Stimulated activated CD4-positive, alpha-beta T cell treated with anti-CD3 and anti-CD28 coated beads, Interleukin-12 subunit alpha, Interleukin-12 subunit beta, amount 100 ng/mL, for 48 hours (primary cell): ENCODE measurements around the gene CCNK.

Experiments
- DNase-seq, 3 donors: peaks; one replicate each; pipeline ENCODE4 v3.0.0-alpha.2; 2020; ENCODE audit warnings: low read depth in 2 of 3, low spot score in 1 of 3

The CCNK gene

DNA sequence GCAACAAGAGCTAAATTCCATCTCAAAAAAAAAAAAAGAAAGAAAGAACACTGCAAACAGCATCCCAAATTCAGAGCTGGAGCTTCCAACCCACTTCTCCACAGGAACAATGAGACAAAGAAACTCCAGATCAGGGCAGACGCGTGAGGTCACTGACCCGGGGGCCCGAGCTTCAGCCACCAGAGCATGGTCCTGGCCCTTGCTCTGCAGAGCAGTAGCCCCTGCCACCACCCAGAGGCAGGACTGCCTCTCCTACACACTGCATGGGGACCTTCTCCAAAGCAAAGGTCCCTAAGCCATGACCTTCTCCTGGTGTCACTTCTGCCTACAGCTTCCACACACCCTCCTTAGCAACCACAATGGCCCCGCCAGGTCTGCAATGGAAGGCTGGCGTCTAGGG is 53.1 kb downstream of the CCNK start:
- no peak for DNase-seq

DNA sequence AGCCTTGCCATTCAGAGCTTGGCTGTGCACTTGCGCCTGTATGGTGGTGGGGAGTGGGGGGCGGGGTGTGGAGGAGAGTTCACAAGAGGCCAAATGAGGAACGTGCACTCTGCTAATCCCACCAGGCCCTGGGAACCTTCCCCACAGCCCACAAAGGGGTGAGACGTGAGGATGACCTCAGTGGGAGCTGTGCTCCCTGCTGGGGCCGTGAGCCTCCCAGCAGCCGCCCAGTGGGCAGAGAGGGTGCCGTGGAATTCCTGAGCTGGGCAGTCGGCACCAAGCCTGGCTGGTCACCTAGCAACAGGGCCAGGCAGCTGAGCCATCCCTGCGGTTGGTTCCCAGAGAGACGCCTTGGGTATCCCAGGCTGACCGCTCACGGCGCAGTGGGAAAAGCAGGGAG is 53.7 kb downstream of the CCNK start:
- no peak for DNase-seq

DNA sequence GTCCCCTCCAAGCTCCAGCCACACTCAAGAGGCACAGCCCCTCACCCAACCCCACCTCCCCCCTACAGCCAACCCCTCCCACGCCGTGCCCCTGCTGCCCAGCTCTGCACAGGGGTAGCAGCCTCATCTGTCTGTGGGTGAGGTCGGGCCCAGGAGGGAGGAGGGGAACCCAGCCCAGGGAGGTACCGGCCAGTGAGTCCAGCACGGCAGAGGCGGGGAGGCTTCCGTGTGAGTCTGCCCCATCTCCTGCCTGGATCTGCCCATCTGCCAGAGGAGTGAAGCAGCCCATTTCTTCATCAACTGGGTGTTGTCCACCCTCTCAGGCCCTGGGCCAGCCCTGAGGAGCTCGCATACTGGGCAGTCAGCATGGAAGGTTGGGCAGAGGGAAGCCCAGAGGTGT is 54.2 kb downstream of the CCNK start:
- DNase-seq: no peak

DNA sequence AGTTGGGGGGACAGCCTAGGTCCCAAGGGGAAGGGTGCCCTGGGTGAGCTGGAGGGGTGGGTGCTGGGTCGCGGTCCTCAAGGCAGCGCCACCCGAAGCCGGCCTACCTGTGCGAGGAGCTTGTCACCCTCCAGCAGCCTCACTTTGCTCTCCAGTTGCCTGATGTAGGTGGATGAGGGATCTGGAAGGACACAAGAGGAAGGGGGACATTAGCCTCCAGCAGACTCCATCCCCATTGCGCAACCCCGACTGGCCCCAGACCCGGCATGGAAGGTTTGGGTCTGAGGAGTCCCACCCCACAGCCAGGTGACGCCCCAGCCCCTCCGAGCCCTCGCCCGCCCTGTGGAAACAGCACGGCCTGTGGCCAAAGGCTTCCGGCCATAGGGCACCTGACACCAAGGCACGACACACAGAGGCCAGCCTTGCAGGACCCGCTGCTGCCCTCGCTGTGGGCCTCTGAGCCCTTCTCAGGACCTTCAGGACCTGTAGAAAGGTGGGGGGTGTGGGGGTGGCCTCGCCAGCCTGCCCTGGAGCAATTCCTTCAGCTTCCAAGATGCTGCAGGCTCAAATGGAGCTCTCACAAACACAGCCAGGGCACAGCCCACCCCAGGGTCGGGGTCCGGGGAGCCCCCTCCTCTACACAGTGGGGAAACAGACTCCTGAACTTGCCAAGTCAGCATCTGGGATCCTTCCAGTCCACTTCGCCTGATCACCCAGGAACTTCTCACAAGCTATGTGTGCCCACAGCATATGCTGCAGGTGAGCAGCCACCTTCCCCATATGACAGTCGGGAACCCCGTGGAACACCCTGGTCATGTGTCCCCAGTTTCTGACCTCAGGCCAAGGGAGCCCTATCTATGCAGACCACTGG is 54.9 kb downstream of the CCNK start:
- DNase-seq: no peak

DNA sequence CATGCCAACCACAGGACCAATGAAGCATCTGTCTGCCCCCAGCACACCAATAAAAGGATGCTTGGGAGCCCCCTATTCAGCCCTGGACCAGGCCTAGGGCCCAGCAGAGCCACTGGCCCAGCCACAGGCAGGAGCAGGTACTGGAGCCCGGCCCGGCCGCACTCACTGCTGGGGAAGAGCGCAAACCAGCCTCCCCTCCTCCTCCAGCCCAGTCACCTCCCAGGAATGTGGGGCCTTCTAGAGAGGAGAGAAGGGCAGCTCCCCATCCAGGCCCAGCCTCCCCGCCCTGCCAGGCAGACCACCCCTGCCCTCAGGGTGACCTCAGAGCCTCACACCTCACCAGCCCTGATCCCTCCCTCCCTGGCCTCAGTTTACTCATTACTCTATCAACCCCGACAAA is 56.2 kb downstream of the CCNK start:
- DNase-seq: no peak

DNA sequence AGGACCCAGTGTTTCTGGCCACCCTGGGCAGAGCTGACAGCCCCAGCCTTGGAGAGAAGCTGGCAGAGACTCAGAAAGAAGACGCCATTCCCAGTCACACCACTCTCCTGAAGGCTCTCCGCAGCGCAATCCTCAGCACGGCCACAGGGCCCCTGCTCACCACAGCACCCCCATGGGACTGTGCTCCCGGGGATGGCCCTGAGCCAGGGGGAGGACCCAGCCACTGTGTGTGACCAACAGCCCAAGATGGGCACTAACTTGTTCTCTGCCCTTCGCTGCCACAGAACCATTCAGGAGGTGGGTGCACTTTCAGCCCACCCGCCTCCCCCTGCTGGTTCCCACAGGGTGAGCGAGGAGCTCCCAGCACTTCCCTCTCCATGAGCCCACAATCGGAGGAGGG is 57.1 kb downstream of the CCNK start:
- no peak for DNase-seq

DNA sequence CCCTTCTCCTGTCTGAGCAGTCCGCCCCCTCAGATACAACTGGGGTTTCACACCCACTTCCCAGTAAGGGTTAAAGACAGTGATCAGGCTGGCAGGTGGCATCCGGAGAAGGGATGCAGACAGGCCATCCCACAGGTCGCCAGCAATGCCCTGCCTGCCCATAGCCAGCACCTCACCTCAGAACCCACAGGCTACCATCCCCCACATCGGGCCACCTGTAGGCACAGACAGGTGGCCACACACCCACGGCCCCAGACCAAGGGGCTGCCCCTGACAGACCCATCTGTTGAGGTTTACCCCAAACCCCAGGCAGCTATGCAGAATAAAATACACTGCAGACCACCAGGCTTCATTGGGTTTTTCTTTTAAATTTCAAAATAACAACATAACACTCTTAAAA is 57.5 kb downstream of the CCNK start:
- no peak for DNase-seq

DNA sequence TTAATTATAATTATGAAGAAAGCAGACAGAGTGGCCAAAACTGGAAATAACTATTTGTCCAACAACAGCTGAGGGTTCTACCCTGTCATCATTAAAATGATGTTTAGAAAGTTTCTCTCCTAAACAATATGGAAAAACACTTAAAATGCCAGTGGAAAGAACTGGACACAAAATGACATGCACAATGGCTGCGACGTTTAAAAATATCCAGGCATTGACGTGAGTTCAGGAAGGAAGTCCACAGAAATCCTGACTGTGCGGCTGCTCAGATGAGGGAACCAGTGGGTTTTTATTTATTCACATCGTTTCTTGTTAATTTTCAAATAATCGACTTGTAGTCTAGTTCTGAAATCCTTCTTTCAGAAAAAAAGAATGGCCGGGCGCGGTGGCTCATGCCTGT is 58.3 kb downstream of the CCNK start:
- DNase-seq: no peak

DNA sequence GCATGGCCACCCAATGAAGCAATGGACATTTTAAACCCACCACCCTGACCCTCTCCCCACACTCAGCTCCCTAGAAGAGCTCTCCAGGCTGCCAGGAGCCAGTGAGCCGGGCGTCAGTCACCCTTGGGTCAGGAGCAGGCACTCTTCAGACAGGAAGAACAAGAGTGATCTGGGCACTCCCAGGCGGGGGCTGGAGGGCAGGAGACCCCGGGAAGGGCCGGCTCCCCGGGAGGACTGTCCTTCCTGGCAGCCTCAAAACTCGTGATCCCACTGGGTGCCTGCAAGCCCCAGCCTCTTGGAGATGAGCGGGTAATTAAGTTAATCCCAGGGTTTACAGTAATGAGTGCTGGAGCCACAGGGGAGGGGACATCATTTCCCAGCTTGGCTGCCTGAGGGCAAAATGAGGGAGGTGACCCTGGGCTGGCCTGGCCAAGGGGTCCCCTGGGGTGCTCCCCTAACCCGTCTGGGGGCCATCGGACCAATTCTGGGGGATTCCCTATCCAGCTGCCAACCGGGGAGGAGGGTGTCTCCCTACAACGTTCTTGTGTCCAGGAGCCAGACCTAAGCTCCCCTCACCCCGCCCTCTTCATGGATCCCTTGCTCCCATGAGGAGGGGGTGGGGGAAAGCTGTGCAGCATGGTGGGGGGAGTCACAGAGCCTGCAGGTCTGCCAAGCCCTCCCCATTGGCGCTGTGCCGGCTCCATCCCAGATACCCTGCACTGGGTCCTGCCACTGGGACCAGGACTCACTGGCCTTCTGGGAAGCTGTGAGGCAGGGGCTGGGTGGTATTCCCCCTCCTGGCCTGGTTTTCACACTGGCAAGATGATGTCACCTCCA is 59.2 kb downstream of the CCNK start:
- no peak for DNase-seq

DNA sequence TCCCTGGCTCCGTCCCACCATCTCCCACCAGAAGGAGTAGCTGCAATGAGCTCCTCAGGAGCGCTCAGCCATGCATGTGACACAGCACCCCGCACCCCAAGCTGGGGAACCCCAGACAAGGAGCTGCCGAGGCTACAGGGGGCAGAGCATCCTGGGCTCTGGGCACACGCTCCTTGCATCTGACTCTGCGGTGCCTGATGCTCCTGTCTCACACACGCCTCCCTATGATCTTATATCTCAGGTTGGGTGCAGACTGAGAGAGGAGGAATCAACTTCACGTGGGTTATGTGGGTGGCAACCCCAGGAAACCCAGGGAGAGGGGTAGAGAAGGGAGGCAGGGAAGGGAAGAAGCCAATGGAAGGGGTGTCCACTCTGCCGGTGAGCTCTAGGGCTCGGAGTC is 60.0 kb downstream of the CCNK start:
- DNase-seq: no peak

DNA sequence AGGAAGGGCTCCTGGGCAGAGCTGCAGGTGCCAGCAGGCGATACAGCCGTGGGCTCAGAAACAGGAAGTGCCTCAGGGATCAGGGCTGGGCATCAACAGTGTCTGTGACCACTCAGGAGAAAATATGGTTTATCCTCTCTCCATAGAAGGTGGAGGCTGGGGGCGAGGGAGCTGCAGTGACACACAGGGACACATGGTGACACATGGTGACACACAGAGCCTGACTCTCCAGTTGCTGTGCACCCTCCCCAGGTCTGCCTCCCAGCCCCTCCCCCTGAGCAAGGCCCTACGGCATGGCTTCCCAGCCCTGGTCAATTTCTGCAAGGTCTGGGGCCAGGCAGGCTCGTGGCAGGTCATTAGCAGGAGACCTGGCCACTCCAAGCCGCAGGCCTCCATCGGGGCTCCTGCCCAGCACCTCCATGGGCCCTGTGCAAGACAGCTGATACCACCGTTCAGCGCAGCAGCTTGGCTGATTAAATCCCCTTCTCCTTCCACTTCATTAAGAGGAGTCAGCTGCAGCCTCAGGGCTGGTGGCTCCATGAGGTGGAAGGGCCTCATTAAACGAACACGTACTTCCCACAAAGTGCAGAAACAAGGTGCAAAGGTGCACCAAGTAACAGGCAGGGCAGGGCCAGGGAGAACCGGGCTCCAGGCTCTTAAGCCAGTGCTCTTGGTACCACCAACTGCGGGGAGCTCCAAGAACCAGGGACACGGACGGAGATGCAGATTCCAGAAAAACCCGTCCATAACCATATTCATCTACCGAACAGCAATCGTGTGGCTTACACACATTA is 60.7 kb downstream of the CCNK start:
- DNase-seq: no peak

DNA sequence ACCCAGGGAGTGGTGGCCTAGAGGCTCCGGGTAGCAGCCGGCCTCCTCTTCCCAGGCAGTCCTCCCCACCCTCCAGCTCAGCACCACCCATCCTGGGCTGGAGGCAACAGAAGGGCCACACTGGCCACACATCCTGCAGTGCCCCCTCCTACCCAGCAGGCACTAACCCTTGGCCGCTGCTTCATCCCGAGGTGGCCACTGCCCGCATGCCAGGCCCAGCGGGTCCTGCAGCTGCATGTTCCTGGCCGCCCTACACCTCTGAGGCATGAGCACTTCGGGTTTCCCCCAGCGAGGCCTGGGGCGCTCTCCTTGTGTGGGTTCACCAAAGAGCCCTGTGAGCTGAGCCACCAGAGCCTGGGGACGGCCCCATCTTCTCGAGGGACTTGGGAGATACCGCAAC is 61.4 kb downstream of the CCNK start:
- DNase-seq: no peak

DNA sequence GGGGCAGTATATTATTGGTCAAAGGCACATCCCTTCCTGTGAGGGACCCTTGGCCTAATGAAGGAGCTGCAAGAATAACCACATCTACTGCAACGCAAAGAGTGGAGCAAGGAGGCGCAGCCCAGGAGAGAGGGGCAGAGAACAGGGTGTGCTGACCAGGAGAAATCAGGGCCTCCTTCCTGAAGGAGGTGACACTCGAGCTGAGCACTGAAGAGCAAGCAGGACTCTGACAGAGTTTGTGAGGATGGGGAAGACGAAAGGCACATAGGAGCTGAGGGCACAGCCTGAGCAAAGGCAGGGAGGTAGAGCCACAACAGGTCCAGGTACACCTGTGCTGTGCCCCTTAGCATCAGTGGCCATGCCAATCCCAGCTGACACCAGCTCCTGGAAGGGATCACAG is 62.2 kb downstream of the CCNK start:
- DNase-seq: no peak

DNA sequence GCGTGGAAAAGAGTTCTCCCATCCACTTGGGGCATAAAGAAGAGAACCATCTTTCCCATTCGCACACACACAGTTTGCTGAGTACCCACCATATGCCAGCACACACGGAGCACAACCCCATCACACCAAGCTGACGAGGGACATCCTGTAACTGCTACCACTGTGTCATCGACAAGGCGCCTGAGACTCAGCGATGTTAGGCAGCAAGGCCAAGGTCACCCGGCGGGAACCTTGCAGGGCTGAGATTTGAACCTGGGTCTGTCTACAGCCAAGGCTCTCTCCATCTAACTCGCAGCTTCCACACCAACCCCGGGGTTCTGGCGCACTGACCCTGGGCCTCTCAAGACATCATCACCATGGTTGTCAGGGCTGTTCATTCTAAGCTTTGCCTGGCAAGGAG is 62.8 kb downstream of the CCNK start:
- no peak for DNase-seq

DNA sequence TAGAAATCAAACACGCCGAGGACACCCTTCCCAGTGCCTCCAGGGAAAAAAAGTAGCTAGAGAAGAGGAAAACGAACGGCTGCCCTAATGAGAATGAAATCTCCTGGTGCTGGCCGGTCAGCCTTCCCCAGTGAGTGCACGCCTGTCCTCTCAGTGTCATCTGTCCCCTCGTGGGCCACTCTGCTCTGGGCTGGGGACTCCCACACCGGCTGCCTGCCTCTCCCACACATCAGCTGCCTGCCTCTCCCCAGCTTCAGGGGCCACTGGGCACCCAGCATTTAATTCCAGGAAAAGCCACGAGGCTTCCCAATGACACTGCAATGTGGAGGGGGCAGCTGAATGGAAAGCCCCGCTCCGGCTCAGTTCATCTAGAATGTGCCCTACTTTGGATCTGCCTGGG is 63.8 kb downstream of the CCNK start:
- no peak for DNase-seq

DNA sequence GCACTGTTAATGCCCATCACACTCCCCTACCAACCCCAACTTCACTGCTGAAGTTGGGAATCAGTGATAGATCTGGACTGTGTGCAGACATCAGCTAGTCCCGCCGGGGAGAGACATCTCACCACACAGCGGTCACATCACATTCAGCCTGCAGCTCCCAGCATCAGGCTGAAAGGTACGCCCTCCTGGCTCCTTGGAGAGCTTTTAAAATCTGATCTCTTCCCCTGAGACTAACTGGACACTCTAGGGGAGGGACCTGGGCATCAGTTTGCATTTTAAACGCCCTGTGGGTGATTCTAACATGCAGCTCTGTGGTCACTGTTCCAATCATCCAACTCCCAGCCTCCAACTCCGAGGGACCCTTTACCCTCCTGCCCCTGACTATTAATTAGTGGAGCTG is 64.4 kb downstream of the CCNK start:
- DNase-seq: no peak

DNA sequence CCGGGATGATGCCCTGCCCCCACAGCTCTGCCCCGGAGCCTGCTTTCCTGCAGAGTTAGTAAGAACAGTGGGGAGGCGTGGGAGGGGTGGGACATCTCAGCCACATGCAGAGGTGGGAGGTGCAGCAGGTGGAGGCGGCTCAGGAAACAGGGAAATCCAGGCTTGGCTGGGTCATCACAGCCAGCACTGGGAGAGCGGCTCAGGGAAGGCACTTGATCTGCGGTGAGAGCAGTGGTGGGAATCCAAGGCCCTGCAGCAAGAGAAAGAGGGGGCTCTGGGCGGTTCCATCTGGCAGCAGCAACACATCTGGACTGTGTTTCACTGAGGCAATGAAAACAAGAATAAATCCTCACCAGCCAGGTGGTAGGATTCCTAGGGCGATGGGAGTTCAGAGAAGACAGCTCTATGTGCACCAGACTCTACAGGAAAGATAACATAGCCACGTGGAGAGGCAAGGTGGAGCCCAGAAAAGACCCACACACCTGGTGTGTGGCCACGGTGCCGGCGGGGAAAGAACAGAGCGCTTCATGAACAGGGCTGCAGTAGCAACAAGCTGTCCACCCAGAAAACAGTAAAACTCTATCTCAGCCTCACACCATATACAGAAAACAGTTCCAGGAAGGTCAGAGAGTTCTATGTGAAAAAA is 65.1 kb downstream of the CCNK start:
- no peak for DNase-seq

DNA sequence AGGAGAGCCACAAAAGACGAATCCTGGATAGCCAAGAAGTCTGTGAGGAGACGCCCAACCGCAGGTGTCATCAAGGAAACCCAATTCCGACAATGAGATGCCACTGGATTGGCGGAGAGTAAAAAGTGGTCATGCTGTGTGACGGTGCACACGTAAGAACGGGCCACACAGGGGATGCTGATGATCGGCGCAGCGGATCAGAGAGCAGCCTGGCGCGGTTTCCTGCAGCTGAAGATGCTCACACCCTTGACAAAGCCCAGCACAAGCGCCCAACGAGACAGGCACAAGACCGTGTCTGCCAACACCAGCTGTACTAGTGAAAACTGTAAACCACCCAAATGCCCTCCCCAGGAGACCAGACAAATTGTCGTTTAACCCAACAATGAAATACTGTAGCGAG is 67.0 kb downstream of the CCNK start:
- DNase-seq: no peak

DNA sequence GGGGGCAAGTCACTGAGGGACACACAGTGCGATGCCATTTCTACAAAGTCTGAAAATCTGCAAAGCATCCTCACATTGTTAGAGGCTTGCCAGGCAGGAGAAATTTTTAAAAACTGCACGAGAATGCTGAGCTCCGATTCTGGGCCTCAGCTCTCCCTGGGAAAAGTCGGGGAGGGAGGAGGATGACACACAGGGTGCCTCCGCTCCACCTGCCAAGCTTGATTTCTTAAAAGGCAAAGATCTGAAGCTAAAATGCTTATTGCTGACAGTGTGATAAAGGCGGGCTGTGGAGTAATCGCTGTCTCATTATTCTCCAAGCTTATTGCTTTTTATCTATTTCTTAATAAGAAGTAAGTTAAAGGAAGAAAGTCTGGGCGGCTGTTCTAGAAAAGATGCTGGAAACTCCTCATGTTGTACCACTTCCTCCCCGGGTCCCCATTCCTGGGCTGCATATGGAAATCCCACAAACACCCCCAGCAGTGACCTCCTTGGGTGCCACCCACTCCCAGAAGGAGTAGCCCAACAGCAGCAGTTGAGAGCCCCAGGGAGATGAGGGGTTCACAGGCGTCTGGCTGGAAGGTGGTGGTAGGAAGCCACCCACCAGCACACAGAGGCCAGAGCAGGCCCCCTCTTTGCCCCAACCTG is 67.8 kb downstream of the CCNK start:
- no peak for DNase-seq

DNA sequence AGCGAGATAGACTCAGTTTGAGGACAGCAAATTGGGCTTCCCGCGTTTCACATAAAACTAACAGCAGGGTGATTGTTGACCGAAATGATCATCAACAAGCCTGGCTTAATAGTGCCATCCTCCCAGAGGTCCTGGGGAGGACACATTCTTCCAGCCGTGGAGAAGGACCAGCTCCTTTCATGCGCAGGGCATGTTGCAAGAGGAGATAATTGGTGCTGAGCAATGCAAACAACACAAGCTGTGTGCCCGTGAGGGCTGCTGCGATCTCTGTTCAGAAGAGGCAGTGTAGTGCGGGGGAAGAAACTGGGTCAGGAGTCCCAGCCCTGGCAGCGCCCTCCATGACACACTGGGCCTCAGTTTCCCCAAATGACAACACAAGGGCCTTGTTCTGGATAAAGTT is 68.5 kb downstream of the CCNK start:
- no peak for DNase-seq
